HG03066 (cell line): ENCODE data around the gene VILL.

Source experiments
- ATAC-seq: cut with Tn5 transposase; IDR thresholded peaks from one replicate; pipeline ENCODE4 v1.9.1; 2021; ENCODE audit warnings: low read depth; ENCODE audit not compliant: unreplicated experiment

Gene VILL

DNA sequence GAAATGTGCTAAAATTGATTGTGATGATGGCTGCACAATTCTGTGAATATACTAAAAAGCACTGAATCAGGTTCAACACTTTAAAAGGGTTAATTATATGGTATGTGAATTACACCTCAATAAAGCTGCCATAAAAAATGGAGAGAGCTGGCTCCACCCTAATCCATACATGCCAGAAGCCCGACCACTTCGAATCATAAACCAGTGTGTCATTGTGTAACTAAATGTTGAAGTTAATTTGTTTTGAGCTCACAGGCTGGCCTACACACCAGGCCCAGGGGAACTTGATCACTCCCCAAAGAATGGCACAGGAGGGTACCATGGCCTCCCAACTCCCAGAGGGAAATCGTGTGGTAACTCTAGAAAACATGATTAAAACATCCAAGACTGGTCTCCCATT lies 24.9 kb downstream of the VILL start:
- ATAC-seq = no peak

DNA sequence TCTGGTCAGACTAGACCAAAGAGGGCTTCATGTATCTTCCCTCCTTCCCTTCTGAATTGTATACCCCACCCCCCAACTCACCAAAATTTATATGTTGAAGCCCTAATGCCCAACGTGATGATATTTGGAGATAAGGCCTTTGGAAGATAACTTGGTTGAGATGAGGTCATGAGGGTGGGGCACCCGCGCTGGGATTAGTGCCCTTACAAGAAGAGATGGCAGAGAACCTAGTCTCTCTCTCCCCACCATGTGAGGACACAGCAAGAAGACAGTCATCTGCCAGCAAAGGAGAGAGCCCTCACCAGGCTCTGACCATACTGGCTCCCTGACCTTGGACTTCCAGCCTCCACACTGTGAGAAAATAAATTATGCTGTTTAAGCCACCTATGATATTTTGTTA lies 25.4 kb downstream of the VILL start:
- ATAC-seq = no peak

DNA sequence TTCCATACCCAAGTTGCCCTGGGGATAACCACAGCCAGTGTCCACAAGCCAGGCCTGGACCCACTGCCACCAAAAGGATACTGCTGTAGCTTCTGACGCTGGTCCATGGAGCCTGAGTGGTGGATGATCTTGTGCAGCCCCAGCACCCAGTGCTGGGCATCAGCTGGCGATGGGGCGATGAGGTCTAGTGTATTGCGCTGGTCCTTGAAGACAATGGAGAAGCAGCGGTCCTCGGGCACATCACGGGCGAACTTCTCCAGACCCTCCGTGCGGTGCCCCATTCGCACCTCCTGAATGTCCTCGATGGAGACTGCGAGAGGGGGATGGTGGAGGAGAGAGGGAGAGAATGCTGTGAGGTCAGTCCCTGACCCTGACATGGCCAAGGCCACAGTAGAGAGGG lies 25.8 kb downstream of the VILL start:
- no peak for ATAC-seq

DNA sequence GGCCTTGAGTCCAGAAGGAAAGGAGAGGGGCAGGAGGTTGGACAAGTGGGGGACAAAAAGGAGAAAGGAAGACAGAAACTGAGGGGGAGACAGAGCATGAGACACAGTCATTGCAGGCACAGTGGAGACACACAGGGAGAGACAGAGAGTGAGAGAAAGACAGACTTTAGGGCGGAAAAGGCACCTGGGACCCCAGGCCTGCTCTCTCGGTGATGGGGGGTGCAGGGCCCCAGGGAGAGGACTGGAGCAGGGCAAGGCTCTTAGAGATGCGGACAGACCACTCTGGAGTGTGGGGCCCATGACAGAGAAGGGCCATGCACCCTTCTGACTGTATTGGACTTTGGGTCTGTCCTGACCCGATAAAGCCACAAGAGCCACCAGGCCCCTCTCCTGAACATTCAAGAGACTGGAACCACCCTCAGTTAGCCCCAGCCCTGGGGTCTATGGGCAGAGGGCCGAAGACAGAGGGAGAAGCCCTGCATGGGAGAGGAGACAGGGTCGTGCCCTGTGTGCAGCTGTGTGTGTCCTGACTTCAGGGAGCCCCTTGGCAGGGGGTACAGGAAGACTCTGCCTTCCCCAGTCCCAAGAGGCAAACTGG lies 26.4 kb downstream of the VILL start:
- no peak for ATAC-seq

DNA sequence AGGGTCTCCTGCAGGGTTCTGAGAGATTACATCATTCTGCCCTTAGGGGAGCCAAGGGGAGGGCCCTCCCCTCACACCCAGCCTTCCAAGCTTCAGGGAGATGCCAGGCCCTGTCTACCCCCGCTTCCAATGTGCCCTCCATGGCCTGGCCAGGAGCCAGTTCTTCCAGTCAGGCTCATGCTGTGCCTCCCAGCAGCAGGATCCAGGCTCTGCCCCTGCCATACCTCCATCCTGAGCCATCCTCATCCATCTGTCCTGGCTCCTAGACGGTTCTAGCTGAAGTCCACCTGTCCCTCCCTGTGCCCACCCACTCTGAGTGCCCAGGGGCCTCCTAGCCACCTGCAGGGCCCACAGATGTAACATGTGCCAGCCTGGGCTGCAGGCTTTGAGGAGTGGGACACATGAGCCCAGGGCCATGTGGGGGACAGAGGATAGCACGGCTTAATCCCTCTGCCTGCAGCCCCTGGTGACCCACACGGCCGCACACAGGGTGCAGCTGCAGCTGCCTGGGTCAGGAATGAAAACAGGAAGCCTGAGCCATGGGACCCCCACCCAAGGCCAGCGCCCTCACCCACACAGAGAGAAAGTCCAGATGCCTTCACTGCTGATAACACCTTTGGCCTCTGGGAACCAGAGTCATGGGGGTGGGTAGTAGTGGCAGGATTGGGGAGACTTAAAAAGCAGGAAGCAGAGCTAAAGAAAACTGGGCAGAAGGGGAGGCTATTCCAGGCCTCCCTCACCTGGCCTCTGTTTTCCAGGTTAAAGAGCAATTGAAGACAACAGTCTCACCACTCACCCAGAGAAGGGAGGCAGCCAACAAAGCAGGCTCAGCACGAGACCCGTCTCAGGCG lies 27.1 kb downstream of the VILL start:
- no peak for ATAC-seq

DNA sequence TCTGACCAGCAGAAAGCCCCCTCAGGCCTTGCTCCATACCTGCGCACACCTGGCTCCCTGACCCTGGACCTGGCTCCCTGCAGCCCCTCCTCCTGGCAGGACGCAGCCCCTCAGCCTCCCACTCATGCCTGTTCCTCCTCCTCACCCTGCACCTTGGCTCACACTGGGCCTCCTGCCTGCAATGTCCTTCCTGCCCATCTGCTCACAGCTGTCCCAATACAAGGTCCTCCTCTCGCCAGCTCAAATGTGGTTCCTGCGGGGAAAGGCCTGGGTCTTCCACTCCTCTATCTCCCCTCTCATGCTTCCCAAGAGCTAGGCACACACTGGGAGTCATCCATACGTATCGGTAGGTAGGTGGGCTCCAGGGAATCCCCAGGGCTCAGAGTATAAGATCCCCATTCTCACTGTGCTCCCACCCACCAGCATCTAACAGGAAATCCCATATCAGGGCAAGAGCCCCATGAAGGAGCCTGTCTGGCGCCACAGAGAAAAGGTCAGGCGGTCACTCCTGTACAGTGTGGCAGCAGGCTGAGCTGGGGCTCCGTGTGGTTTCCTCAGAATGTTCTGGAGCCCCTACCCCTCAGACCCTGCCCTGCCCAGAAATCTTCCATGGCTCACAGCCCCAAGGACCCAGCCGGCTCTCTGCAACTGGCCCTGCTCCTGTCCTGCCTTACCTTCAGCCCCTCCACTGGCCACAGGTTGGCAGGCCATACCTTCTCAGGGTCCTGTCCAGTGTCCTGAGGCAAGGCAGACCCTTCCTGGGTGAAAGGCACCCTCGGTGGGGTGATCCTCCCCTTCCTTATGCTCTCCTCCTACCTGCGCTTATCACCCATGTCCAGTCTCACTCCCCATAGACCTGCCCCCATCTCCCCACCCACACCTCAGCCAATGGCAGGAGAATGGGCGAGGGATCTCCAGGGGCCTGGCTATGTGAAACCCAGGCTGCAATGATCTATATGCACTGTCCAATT lies 28.0 kb downstream of the VILL start:
- ATAC-seq = no peak

DNA sequence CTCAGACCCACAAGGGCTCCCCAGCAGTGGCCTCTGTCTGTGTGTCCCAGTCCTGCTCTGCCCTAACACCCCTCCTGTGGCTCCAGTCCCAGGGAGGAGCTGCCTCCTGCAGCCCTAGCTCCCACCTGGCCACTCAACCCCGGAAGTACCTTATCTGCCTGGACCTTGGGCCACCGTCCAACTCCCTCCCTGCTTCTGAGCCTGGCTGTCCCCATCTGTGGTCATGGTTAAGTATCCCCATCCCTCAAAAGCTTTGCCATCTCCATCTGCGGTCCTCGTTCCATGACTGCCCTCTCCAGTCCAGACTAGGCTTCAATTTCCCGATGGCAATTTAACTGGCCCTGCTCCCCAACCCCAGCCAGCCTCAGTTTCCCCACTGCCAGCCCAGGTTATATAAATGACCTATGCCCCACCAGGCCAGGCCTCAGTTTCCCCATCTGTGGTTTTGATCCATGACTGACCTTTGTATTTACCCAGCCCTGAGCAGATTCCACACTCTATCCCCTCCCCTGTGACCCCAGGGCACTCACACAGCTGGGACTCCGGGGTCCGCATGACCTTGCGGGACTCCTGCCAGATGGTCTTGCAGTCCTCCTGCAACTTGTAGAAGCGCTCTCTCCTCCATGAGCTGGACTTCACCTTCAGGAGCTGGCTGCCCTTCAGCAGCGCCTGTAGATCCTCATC lies 29.2 kb downstream of the VILL start:
- no peak for ATAC-seq

DNA sequence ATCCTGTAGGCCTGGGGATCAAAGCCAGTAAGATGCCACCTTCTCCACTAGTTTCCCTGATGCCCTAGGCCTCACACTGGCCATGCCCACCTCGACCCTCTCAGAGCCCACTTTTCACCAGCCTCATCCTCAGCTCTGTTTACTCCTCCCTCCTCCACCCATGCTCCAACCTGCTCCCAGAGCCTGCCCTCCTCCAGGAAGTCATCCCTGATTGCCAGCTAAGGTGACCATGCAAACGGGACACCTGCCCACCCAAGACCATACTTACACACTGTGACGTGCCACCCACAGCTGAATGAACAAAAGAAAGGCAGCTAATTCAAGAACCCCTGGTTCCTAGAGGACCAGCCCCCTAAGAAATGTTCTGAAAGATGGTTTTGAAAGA lies 29.7 kb downstream of the VILL start:
- no peak for ATAC-seq

DNA sequence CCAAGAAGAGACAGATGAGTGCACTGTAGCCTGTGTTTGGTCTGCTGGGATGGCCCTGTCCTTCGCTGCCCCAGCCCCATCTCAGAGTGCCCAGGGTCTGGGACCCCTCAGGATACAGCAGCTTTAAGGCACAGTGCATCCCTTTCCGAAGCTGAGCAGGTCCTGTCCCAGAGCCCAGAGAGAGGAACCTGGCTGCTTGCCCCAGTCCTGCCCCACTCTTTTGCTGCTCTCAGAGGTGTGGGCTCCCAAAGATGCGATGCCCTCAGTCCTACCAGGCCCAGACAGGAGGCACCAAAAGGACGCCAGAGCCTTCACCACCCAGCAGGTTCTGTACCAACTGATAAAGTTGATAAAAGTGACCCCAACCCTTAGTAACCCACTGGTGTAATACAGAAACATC lies 30.6 kb downstream of the VILL start:
- no peak for ATAC-seq

DNA sequence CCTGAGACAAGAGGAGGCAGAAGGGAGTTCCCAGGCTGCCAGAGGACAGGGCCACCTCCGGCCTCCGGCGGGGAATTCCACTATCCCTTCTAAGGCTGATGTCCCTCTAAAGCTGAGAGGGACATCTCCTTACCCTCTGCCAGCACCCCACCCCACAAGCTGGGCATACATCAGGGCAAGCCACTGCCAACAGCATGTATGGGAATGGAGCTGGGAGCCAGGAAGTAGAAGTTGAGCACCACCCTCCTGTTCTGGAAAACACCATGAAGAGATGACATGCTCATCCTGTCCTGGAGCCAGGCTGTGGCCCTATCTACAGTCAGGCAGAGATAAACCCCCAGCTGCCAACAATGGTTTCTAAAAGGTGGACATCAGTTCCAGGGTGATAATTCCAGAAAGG lies 31.7 kb downstream of the VILL start:
- no peak for ATAC-seq

DNA sequence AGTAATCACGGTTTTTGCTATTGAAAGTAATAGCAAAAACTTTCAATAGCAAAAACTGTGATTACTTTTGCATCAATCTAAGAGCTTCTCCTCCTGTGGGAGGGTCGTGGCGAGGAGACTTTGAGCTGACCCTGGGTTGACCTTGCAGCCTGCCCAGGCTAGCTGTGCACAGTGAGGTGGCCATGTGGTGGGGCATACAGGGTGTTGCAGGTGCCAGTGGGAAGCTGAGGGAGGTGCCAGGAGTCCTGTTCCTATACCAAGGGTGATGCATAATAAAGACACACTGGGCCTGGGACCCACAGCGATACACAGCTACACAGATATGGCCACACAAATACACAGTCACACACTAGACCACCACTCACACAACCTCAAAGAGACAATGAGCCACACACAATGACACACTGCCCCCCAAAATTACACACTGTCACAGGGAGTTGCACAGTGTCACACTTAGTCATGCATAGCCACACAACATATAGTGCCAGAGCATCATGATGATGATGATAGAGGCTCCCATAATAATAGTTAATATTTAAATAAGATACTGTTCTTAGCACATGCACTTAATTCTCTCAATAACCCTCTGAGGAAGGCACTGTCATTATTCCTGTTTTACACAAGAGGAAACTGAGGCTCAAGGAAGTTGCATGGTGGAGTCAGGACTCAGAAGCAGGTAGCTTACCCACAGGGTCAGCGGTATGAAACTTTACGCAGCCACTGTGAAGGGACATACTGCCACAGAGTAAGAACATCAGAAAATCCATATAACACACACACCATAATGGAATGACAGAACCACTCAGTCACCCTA lies 32.5 kb downstream of the VILL start:
- ATAC-seq = no peak

DNA sequence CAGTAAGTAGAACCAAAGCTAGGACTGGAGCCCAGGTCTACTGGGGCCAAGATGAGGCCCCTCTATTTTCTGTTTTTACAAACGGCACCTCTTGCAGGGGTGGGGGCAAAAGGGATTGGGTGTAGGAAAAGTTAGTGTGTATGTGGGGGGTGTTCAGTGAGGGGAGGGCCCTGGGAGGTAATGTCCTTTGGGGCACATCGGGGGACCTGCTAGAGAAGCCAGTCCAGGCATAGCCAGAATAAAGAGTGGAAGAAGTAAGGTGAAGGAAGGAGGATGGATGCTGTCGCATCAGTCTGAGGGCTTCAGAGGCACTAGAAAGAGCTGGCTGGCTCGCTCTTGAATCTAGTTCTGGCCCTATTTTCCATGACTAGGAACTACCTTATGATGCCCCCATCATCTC lies 36.3 kb downstream of the VILL start:
- no peak for ATAC-seq

DNA sequence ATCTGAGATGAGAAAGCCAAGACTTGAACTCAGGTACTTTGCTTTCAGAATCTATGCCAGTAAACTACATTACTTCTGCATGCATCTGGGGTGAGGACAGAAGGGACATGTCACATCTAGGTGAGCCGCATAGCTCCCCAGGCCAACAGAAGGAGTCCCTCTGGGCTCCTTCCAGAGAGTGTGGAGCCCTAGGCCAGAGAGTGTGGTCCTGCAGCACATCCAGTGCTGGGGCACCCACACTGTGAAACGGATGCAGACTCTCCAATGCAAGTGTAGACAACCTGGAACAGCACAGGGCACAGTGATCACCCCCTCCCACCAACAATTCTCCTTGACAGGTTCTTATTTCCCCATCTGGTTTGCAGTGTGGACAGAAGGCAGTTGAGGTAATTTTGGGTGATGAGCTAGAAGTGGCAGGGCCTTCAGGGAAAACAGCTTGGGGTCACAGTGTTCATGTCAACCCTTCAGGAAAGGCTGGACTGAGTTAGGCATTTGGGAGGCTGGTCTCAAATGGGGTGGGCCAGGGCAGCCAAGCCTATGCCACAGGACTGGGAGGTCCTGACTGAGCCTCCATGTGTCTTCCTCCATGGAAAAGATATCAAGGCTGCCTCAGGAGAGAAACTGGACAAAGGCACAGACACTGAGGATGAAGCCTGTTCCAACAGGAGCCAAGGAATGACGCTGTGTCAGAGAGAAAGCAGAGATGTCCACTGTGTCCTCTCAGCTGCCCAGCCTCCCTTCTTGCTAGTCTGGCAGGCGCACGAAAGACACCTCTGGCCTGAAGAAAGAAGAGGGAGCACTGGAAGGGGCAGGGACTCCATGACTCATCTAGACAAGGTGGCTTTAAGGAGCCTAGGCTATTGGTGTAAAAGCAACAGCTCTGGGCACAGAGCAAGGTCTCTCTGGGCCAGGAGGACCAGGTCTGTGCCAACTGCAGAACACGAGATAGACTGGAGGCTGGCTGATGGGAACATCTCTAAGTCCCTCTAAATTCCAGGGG lies 37.2 kb downstream of the VILL start:
- no peak for ATAC-seq

DNA sequence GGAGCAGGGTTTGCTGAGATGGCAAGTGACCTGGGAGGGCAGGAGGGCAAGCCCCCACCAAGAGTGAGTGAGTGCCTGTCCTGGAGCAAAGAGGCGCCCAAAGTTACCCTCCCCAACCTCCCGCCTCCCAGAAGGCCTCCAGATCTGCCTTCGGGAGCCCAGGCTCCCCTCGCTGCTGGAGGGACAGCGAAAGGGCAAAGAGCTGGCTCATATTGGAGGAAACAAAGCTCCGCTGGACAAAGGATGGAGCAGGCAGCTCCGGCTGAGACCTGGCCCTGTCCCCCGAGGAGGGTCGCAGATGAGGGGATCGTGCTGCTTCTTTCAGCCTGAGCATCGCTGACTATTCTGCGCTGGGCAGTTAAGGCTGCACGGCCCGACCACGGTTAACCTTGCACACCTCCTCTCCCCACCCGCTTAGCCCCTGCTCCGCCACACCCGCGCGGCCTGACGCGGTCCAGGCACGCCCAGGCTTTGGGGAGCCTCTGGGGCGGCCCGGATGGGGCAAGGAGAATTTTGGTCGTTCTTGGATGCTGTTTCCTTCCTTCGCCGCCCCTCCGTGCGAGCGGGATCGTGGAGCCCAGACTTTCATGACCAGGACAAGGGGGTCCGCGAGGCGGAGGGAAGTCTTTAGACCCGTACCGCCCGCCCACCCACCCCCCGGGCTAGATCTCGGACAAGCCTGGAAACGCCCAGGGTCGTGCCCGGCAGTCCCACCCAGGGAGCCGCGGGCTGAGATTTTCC lies 38.2 kb downstream of the VILL start:
- no peak for ATAC-seq

DNA sequence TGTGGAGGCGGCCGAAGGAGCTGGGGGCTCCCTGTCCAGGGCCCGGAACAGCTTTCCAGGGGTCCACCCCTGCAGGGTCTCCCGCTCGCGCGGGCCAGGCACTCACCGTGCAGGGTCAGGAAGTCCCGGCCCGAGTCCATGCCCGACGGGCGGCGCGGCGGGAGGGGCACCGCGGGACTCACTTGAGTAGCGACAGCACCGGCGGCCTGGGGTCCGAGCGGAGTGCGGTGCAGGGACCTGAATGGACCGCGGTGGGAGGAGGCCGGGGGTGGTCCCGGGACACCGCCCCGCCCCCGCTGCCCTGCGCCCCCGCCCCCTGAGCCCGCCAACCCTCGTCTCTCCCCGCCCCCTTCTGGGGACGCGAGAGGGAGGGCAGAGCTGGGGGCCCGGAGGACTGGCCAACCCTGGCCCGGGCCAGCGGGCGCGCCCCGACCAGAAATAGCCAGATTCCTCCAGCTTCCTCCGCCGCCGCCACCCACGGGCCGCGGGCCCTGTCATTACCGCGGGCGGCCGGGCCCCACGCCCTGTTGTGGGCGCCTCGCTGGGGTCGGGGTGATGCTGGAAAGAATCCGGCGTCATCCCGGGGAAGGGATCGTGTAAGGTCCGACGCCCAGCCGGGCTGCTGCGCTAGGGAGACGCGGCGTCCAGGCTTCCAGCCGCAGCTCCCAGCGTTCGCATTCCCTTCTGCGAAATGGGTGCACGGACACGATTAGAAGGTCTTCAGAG lies 39.0 kb downstream of the VILL start, which contains the start of gene PLCD1:
Gene PLCD1, minus strand, starts transcription at position 243 of the 726 bp plus-strand sequence. Its CDS starts 103 bp downstream, at position 140.
- ATAC-seq = no peak

DNA sequence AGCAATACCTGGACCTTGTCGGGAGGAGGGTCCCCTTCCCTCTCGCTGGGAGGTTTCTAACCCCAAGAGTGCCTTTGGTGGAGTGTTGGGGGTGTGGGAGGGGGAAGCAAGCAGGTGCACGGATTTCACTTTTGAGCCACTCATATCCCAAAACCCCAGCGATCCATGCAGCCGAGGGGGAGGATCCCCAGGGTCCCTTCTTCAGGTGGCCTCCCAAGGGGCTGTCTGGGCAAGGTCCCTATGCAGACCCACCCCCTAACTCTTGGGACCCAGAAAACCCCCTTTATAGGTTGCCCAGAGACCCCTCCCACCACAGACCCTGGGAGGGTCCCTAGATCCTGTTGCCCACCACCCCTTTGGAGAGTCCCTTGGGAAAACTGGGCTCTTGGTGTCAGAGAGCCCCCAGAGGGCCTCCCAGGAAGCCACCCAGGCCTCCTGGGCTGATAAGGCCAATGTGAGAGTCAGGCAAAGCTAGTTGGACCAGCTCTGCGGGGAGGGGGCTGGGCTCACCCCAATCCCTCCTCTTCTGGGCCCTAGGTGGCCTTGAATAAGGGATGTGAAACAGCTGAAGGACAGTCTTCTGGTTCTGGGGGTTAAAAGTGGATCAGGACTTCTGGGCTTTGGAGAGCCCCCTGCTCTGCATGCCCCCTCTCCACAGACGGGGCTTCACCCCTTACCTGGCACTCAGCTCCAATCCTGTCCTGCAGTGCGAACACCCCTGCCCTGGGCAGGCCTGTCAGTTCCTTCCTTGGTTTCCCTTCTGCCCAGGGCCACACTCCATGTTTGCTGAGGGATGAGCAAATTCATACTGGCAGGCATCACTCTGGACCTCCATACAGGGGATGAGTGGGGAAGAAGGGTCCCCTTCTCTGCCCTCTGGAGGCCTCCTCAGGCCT lies 39.8 kb downstream of the VILL start:
- no peak for ATAC-seq
